ENCODE measurements around the gene FAM167B.

DNA sequence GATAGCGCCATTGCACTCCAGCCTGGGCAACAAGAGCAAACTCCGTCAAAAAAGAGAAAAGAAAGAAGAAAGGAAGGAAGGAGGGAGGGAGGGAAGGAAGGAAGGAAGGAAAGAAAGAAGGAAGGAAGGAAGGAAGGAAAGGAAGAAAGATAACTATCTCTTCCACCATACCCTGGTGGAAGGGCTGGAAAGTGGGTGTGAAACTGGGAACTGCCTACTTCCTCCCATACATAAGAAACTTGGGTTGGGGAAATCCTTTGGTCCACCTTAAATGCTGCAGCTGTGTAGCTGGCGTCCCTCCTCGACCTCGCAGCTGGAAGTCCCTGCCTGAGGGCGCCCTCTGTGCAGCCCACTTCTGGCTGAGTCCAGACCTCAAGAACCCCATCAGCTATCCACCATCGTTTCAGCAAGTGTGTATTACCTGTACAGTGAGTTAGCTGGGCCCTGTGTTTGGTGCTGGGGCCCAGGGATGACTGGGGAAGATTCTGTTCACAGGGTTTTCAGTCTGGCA, 4.6 kb upstream of the FAM167B start:
- TF ChIP-seq, protein P1, sequence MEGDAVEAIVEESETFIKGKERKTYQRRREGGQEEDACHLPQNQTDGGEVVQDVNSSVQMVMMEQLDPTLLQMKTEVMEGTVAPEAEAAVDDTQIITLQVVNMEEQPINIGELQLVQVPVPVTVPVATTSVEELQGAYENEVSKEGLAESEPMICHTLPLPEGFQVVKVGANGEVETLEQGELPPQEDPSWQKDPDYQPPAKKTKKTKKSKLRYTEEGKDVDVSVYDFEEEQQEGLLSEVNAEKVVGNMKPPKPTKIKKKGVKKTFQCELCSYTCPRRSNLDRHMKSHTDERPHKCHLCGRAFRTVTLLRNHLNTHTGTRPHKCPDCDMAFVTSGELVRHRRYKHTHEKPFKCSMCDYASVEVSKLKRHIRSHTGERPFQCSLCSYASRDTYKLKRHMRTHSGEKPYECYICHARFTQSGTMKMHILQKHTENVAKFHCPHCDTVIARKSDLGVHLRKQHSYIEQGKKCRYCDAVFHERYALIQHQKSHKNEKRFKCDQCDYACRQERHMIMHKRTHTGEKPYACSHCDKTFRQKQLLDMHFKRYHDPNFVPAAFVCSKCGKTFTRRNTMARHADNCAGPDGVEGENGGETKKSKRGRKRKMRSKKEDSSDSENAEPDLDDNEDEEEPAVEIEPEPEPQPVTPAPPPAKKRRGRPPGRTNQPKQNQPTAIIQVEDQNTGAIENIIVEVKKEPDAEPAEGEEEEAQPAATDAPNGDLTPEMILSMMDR (IDR thresholded peaks at IDR 0.05; ENCODE audit: low read depth, low read length), result no peak
- no peak for TF ChIP-seq EZH2phosphoT487 (IDR thresholded peaks at IDR 0.05; ENCODE audit: low read depth)

Measured in OCI-LY3 (cell line).